HepG2 (cell line): Measurements from ENCODE around the gene CNNM4. TPM values are rescaled to one million over a fixed set of nuclear protein-coding genes. Genes with fewer than 3 reads are reported as not detected.

Source experiments
- NFAT5 ChIP-seq: sonication (generic); formaldehyde crosslinking; IDR thresholded peaks from 2 replicates; pipeline ENCODE4 v1.4.0; 2020; ENCODE audit warnings: missing genetic modification reagents
- NFKB2 ChIP-seq: sonication (generic); formaldehyde crosslinking; IDR thresholded peaks from 2 replicates; pipeline ENCODE4 v1.4.0; 2020; ENCODE audit warnings: missing genetic modification reagents, borderline replicate concordance
- REL ChIP-seq: sonication (generic); formaldehyde crosslinking; conservative IDR thresholded peaks from 2 replicates; pipeline ENCODE4 v1.8.0; 2022; ENCODE audit warnings: mild to moderate bottlenecking, missing genetic modification reagents, moderate library complexity
- SETDB1 ChIP-seq: sonication (generic); formaldehyde crosslinking; IDR thresholded peaks from 2 replicates; pipeline ENCODE4 v1.5.1; 2020; ENCODE audit warnings: missing genetic modification reagents, mild to moderate bottlenecking, borderline replicate concordance
- STAG1 ChIP-seq: sonication (generic); formaldehyde crosslinking; IDR thresholded peaks from 2 replicates; pipeline ENCODE4 v1.4.0; 2020; ENCODE audit warnings: missing genetic modification reagents
- TFDP2 ChIP-seq: sonication (generic); formaldehyde crosslinking; IDR thresholded peaks from 2 replicates; pipeline ENCODE4 v1.4.0; 2020; ENCODE audit warnings: missing genetic modification reagents
- WIZ ChIP-seq: sonication (generic); formaldehyde crosslinking; IDR thresholded peaks from 2 replicates; pipeline ENCODE4 v1.5.1; 2020; ENCODE audit warnings: mild to moderate bottlenecking, missing genetic modification reagents
- ZFY ChIP-seq: sonication (generic); formaldehyde crosslinking; IDR thresholded peaks from 2 replicates; pipeline ENCODE4 v1.4.0; 2020; ENCODE audit warnings: missing genetic modification reagents
- ZNF329 ChIP-seq: sonication (generic); formaldehyde crosslinking; IDR thresholded peaks from 2 replicates; pipeline ENCODE4 v1.9.0; 2021; ENCODE audit warnings: low read depth, mild to moderate bottlenecking, missing genetic modification reagents
- ZNF333 ChIP-seq: sonication (generic); formaldehyde crosslinking; IDR thresholded peaks from 2 replicates; pipeline ENCODE4 v1.4.0; 2020; ENCODE audit warnings: mild to moderate bottlenecking, missing genetic modification reagents, borderline replicate concordance
- ZNF33B ChIP-seq: sonication (generic); formaldehyde crosslinking; IDR thresholded peaks from 2 replicates; pipeline ENCODE4 v1.5.1; 2020; ENCODE audit warnings: mild to moderate bottlenecking, missing genetic modification reagents
- polyA plus RNA-seq, 8 experiments: library from polyadenylated mRNA; depleted of rRNA in 3 of 8; stranded (reverse) in 7 of 8; unstranded in 1 of 8; fragments of >200 nt; fragmentation: Illumina TruSeq in 4 of 8; extraction: Trizol in 4 of 8; gene quantifications; 2 replicates each; pipeline versions ENCODE4 v1.2.1 to v1.2.3, GENCODE V29; 2011 to 2016; ENCODE audit warnings: low read depth in 4 of 8, missing spikeins in 1 of 8, mixed read lengths in 1 of 8; ENCODE audit not compliant: insufficient read depth in 1 of 8
- total RNA-seq, 5 experiments: library from RNA; depleted of rRNA; stranded (reverse); fragments of >200 nt; fragmentation: Illumina TruSeq; extraction: Trizol; gene quantifications; 2 replicates each; pipeline ENCODE4 v1.2.3, GENCODE V29; 2016; ENCODE audit warnings: low read depth in 1 of 5
- TF ChIP-seq, protein P1 (sequence below): sonication (generic); formaldehyde crosslinking; IDR thresholded peaks from 2 replicates; pipeline ENCODE4 v1.9.0; 2021; ENCODE audit warnings: mild to moderate bottlenecking, missing genetic modification reagents

CNNM4 gene
- total and polyA plus RNA-seq, 2 of the 13 experiments (the other 11 are each of a cell fraction or from before 2014, with no cell fraction given): 5.9 to 8.4 TPM

GRCh38 chr2:96760986-96761832 lies 507 bp downstream of the CNNM4 start (continued):
- TF ChIP-seq, protein P1, sequence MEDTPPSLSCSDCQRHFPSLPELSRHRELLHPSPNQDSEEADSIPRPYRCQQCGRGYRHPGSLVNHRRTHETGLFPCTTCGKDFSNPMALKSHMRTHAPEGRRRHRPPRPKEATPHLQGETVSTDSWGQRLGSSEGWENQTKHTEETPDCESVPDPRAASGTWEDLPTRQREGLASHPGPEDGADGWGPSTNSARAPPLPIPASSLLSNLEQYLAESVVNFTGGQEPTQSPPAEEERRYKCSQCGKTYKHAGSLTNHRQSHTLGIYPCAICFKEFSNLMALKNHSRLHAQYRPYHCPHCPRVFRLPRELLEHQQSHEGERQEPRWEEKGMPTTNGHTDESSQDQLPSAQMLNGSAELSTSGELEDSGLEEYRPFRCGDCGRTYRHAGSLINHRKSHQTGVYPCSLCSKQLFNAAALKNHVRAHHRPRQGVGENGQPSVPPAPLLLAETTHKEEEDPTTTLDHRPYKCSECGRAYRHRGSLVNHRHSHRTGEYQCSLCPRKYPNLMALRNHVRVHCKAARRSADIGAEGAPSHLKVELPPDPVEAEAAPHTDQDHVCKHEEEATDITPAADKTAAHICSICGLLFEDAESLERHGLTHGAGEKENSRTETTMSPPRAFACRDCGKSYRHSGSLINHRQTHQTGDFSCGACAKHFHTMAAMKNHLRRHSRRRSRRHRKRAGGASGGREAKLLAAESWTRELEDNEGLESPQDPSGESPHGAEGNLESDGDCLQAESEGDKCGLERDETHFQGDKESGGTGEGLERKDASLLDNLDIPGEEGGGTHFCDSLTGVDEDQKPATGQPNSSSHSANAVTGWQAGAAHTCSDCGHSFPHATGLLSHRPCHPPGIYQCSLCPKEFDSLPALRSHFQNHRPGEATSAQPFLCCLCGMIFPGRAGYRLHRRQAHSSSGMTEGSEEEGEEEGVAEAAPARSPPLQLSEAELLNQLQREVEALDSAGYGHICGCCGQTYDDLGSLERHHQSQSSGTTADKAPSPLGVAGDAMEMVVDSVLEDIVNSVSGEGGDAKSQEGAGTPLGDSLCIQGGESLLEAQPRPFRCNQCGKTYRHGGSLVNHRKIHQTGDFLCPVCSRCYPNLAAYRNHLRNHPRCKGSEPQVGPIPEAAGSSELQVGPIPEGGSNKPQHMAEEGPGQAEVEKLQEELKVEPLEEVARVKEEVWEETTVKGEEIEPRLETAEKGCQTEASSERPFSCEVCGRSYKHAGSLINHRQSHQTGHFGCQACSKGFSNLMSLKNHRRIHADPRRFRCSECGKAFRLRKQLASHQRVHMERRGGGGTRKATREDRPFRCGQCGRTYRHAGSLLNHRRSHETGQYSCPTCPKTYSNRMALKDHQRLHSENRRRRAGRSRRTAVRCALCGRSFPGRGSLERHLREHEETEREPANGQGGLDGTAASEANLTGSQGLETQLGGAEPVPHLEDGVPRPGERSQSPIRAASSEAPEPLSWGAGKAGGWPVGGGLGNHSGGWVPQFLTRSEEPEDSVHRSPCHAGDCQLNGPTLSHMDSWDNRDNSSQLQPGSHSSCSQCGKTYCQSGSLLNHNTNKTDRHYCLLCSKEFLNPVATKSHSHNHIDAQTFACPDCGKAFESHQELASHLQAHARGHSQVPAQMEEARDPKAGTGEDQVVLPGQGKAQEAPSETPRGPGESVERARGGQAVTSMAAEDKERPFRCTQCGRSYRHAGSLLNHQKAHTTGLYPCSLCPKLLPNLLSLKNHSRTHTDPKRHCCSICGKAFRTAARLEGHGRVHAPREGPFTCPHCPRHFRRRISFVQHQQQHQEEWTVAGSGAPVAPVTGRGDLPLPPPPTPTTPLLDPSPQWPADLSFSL (CRISPR knock-in tag): no peak
- peak; percentile 53 for TF ChIP-seq NFKB2 (CRISPR knock-in tag)
- no peak for TF ChIP-seq SETDB1 (CRISPR knock-in tag)
- TF ChIP-seq STAG1 (CRISPR knock-in tag): peak; percentile 37
- TF ChIP-seq ZNF329 (CRISPR knock-in tag): peak; percentile 54; the same call in 1 of the 2 replicates
- TF ChIP-seq REL: 0 out of 2 replicates have a peak, but pooled peaks have one; percentile 58
- TF ChIP-seq ZNF333 (CRISPR knock-in tag): peak; percentile 75; the same call in 1 of the 2 replicates
- 0 out of 2 replicates have a peak, but pooled peaks have one; percentile 77 for TF ChIP-seq NFAT5 (CRISPR knock-in tag)
- no peak; the same call in 1 of the 2 replicates for TF ChIP-seq TFDP2 (CRISPR knock-in tag)
- no peak for TF ChIP-seq WIZ (CRISPR knock-in tag)
- peak; percentile 77 for TF ChIP-seq ZFY (CRISPR knock-in tag)
- TF ChIP-seq ZNF33B (CRISPR knock-in tag): 0 out of 2 replicates have a peak, but pooled peaks have one; percentile 21
